WERI-Rb-1 (cell line): ENCODE data around the gene PLXDC1.

ENCODE experiments used
- DNase-seq: peaks from one replicate; pipeline ENCODE4 v3.0.0-alpha.2; 2020
- H3K27ac ChIP-seq: fragments of 250-450 bp; sonication (Bioruptor Pico); 2 replicates; pipeline ENCODE4 v1.5.1; 2020; ENCODE audit warnings: mild to moderate bottlenecking, moderate library complexity
- H3K27me3 ChIP-seq: fragments of 250-450 bp; sonication (Bioruptor Pico); 2 replicates; pipeline ENCODE4 v1.5.1; 2021; ENCODE audit warnings: mild to moderate bottlenecking, low read depth, moderate library complexity; ENCODE audit not compliant: insufficient read depth, severe bottlenecking
- H3K36me3 ChIP-seq: fragments of 250-450 bp; sonication (Bioruptor Pico); 2 replicates; pipeline ENCODE4 v1.5.1; 2020; ENCODE audit warnings: mild to moderate bottlenecking, moderate library complexity
- H3K4me3 ChIP-seq: 2 replicates; pipeline ENCODE4 v1.5.1; 2011; ENCODE audit warnings: low read depth, mild to moderate bottlenecking, control low read depth, low read length
- H3K9me3 ChIP-seq: fragments of 250-450 bp; sonication (Bioruptor Pico); 2 replicates; pipeline ENCODE4 v1.5.1; 2021; ENCODE audit warnings: mild to moderate bottlenecking, moderate library complexity; ENCODE audit not compliant: severe bottlenecking
- CTCF ChIP-seq: IDR thresholded peaks from 2 replicates; pipeline ENCODE4 v1.5.1; 2011; ENCODE audit warnings: low read depth, mild to moderate bottlenecking, control low read depth, inconsistent platforms, low read length

The PLXDC1 gene

GRCh38 chr17:39150795-39151149 lies 665 bp downstream of the PLXDC1 start:
- no peaks in the 10 kb centered on the region for H3K9me3 ChIP-seq
- peak overlapping the region; percentile 77 for H3K27ac ChIP-seq
- H3K27me3 ChIP-seq = no peaks in the 10 kb centered on the region
- peak overlapping the region; percentile 66 for H3K4me3 ChIP-seq
- H3K36me3 ChIP-seq = peaks cover 4% of the 10 kb centered on the region; the same call in 1 of the 2 replicates
- no peak for DNase-seq
- TF ChIP-seq CTCF = no peak

- DNase-seq = no peak
- TF ChIP-seq CTCF = no peak
- Histone ChIP-seq H3K27ac (no peak overlapping the region), H3K36me3 (peaks cover 4% of the 10 kb centered on the region; the same call in 1 of the 2 replicates), H3K4me3 (no peak overlapping the region; the same call in 1 of the 2 replicates), H3K27me3 (no peaks in the 10 kb centered on the region), H3K9me3 (no peaks in the 10 kb centered on the region)
Observed at GRCh38 chr17:39150104-39150634, 1.3 kb downstream of the PLXDC1 start.

- no peak overlapping the region for H3K4me3 ChIP-seq
- H3K9me3 ChIP-seq = no peaks in the 10 kb centered on the region
- TF ChIP-seq CTCF = no peak
- no peaks in the 10 kb centered on the region for H3K27me3 ChIP-seq
- no peak overlapping the region for H3K27ac ChIP-seq
- no peak for DNase-seq
- no peaks in the 10 kb centered on the region for H3K36me3 ChIP-seq
Observed at GRCh38 chr17:39147221-39148185, 3.9 kb downstream of the PLXDC1 start.

- H3K4me3 ChIP-seq = no peak overlapping the region
- H3K9me3 ChIP-seq = peaks cover 4% of the 10 kb centered on the region
- H3K27ac ChIP-seq = no peak overlapping the region
- DNase-seq = no peak
- H3K36me3 ChIP-seq = no peaks in the 10 kb centered on the region
- no peaks in the 10 kb centered on the region for H3K27me3 ChIP-seq
- TF ChIP-seq CTCF = no peak
Observed at GRCh38 chr17:39146273-39146672, 5.2 kb downstream of the PLXDC1 start.

GRCh38 chr17:39145143-39145542 lies 6.3 kb downstream of the PLXDC1 start:
- H3K27ac ChIP-seq = no peak overlapping the region
- no peaks in the 10 kb centered on the region for H3K36me3 ChIP-seq
- no peak for DNase-seq
- H3K9me3 ChIP-seq = peaks cover 4% of the 10 kb centered on the region
- TF ChIP-seq CTCF = no peak
- H3K4me3 ChIP-seq = no peak overlapping the region
- no peaks in the 10 kb centered on the region for H3K27me3 ChIP-seq
